ENCODE measurements around the gene HIP1.
"Not testable (repeated sequence)": the region's sequence is repeated elsewhere in the genome, so short reads cannot be mapped to it uniquely, and the experiment has no call there.

The HIP1 gene

GRCh38 chr7:75608451-75609122 lies 130.2 kb downstream of the HIP1 start:
- DNase-seq, result no peak

DNA sequence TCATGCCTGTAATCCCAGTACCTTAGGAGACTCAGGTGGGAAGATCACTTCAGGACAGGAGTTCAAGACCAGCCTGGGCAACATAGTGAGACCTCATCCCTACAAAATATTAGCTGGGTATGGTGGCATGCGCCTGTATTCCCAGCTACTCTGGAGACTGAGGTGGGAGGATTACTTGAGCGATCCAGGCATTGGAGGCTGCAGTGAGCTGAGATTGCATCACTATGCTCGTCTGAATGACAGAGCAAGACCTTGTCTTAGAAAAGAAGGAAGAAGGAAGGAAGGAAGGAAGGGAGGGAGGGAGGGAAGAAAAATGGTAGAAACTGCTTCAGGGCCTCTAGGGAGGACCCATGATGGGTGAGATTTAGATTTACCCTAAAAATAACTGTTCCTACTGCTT lies 134.3 kb downstream of the HIP1 start:
- DNase-seq, result no peak

DNA sequence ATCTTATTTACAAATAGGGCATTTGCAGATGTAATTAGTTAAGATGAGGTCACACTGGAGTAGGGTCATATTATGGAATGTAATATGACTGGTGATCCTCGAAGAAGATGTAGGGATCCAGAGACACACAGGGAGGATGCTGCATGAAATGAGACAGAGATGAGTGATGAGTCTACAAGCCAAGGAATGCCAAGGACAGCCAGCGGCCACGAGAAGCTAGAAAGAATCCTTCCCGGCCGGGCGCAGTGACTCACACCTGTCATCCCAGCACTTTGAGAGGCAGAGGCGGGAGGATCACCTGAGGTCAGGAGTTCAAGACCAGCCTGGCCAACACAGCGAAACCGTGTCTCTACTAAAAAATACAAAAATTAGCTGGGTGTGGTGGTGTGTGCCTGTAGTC lies 135.9 kb downstream of the HIP1 start:
- not testable (repeated sequence) for DNase-seq

GRCh38 chr7:75601539-75601938 lies 137.2 kb downstream of the HIP1 start:
- DNase-seq, result no peak

DNA sequence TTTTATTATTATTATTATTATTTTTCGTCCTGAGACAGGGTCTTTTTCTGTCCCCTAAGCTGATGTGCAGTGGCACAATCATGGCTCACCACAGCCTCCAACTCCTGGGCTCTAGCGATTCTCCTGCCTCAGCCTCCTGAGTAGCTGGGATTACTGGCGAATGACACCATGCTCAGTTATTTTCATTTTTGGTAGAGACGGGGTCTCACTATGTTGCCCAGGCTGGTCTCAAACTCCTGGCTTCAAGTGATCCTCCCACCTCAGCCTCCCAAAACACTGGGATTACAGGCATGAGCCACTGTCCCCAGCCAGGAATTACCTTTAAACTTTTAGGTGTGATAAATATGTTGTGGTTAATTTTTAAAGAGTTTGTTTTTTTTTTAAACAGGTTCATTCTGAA lies 138.0 kb downstream of the HIP1 start:
- DNase-seq, result not testable (repeated sequence)

GRCh38 chr7:75599244-75599781 lies 139.4 kb downstream of the HIP1 start:
- DNase-seq, result no peak

- DNase-seq, result peak; percentile 5
Measured at GRCh38 chr7:75596727-75597614, 141.8 kb downstream of the HIP1 start.

GRCh38 chr7:75595766-75596165 lies 143.0 kb downstream of the HIP1 start:
- no peak for DNase-seq

- DNase-seq, result not testable (repeated sequence)
Measured at GRCh38 chr7:75593500-75594184, 145.1 kb downstream of the HIP1 start.

DNA sequence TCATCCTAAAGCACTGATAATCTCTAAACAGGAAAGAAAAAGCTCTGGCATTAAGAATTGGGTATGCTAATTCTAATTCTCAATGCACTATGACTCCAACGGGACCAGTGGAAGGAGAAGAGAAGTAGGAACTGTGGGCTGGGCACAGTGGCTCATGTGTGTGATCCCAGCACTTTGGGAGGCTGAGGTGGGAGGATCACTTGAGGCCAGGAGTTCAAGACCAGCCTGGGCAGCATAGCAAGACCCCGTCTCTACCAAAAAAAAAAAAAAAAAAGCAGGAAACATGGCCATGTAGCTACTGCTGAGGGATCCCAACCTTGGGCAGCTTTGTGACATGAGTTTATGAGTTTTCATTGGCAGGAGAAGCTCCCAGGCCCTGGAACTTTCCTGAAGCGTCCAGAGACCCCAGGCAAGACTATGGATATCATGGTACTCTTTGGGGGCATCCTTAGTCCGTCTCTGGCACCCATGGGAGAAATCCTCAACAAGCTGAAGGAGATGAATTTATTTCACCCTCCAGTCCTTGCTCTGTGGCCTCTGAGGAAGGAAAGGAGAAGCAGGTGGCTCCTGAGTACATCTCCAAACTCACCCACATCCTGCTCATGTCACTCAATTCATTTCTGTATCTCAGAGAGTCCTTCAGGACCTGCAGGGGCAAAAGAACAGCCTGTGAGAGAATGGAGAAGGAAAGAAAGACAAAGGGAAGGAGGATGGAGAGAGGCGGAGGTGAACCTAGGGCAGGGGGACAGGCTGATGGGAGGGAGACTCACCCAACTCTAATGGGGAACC lies 147.1 kb downstream of the HIP1 start:
- no peak for DNase-seq

- no peak for DNase-seq
Measured at GRCh38 chr7:75590373-75591005, 148.3 kb downstream of the HIP1 start.

- DNase-seq, result no peak
Measured at GRCh38 chr7:75584354-75584753, 154.4 kb downstream of the HIP1 start.

DNA sequence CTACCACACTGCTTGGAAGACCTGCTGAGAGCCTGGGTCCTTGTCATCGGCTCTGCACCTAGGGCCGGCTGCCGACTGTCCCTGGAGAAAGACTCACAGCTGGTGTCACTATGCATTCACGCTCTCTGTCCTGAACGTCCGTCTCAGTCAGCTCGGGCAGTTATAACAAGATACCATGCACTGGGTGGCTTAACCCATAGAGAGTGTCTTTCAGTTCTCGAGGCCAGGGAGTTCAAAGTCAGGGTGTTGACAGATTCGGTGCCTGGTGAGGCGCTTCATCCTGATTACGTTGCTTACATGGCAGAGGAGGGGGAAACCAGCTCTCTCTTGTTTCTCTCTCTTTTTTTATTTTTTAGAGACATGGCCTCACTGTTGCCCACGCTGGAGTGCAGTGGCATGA lies 155.5 kb downstream of the HIP1 start:
- no peak for DNase-seq

DNA sequence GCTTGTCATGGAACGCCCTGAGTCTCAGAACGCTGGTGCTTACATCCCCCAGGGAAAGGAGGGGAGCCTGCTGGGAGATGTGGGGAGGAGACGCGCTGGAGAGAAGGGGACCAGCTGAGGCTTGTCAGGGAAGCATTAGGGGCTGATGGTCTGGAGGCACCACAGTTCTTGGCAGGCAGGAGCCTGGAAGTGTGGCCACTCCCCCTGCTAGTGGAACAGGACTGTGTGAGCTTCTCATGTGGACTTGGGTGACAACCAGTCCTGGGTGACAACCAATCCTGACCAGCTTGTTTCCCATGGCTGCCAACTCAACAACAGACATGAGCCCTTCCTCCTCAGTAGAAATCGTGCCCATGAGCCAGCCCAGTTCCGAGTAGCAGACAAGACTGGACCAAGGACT lies 158.8 kb downstream of the HIP1 start:
- DNase-seq, result no peak

- DNase-seq, result no peak
Measured at GRCh38 chr7:75578081-75578480, 160.7 kb downstream of the HIP1 start.

- DNase-seq, result no peak
Measured at GRCh38 chr7:75575488-75576121, 163.1 kb downstream of the HIP1 start.

DNA sequence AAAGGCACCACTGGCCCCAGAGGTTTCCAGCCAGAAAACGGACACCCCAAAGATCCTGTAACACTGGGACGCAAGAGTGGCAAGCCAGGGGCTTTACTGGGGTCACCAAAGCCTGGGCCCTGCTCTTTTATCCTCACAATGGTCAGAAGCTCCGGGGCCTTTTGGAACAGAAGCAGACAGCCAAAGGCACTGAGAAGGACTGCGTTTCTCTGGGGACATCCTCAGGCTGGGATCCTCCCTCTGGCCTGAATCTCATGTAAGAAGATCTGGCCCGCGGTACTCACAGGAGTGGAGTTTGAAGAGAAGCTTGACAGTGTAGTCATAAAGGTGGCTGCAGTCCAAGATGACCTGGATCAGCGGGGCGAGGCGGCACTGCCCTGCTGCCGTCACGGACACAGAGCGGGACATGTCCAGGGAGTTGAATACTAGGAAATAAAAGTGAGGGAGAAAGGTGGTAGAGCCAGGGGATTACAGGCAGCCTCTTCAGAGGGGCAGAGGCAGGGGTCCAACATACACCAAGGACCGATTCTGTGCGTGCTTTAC lies 165.2 kb downstream of the HIP1 start:
- DNase-seq, result no peak

DNA sequence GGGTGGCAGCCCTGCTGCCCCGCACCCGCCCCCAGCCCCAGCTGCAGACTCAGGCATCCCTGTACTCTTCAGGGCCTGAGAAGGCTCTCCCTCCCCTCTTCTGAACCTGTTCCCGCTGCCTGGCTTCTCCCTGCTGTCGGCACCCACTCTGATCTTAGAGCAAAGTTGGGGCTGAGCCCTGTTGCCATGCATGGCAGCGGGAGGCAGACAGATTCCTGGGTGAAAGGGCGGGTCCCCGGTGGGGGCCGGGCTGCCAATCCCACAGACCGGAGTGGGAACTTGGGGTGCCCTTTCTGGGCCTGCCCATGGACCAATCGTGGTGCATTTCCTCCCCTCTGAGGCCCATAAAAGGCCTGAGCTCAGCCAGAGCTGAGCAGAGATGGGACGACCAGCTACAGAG lies 165.9 kb downstream of the HIP1 start:
- no peak for DNase-seq

DNA sequence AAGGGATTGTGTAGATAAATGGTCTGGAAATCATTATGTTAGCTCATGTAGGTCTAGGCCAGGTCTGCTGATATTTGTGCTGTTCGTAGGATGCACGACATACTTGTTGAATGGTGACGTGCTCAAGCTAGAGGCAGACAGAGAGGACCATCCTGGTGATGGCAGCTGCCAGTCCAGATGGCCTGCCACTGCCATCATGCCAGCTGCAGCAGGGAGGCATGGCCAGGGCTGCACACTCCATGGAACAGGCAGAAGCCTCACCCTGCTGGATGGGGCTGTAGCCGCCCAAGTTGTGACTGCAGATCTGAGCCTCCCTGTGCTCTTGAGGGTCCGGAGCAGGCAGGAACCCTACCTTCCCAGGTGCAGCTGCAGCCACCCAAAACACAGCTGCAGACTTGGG lies 166.3 kb downstream of the HIP1 start:
- no peak for DNase-seq

GRCh38 chr7:75571209-75571608 lies 167.5 kb downstream of the HIP1 start:
- no peak for DNase-seq

DNA sequence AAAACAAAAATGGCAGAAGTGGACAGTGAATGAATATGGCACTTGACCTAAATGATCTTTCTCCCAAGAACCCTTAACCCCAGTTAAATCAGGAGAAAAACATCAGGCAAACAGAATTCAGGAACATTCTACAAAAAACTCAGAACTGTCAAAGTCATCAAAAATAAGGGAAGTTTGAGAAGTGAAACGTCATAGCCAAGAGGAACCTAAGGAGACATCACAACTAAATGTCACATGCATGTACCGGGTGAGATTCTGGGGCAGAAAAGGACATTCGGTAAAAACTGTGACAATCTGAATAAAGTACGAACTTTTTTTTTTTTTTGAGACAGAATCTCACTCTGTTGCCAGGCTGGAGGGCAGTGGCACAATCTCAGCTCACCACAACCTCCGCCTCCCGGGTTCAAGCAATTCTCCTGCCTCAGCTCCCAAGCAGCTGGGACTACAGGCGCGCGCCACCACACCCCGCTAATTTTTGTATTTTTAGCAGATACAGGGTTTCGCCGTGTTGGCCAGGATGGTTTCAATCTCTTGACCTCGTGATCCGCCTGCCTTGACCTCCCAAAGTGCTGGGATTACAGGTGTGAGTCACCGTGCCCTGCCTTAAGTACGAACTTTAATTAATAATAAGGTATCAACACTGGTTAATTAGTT lies 169.0 kb downstream of the HIP1 start:
- peak; percentile 8 for DNase-seq

Data from CD4-positive, alpha-beta T cell treated with Interleukin-4 for 4 hours (primary cell).